Activated CD4-positive, alpha-beta T cell treated with anti-CD3 and anti-CD28 coated beads for 1 hour (primary cell): ENCODE data around the gene ADAMTSL5.
"Not testable (repeated sequence)": the region's sequence is repeated elsewhere in the genome, so short reads cannot be mapped to it uniquely, and the experiment has no call there.

Experiments used
- DNase-seq: peaks from one replicate; pipeline ENCODE4 v3.0.0-alpha.2; 2020

Gene ADAMTSL5

GRCh38 chr19:1529430-1529816, 16.6 kb upstream of the ADAMTSL5 start:
- DNase-seq = no peak

- DNase-seq = no peak
These were observed 16.0 kb upstream of the ADAMTSL5 start for GRCh38 chr19:1528596-1529429.

- no peak for DNase-seq
These were observed 15.0 kb upstream of the ADAMTSL5 start for GRCh38 chr19:1527650-1528309.

- DNase-seq = no peak
These were observed 14.3 kb upstream of the ADAMTSL5 start for GRCh38 chr19:1526979-1527649.

- DNase-seq = no peak
These were observed 13.4 kb upstream of the ADAMTSL5 start for GRCh38 chr19:1526066-1526778.

- DNase-seq = no peak
These were observed 12.5 kb upstream of the ADAMTSL5 start for GRCh38 chr19:1525343-1525742.

GRCh38 chr19:1524972-1525325, 12.1 kb upstream of the ADAMTSL5 start:
- DNase-seq = no peak

- no peak for DNase-seq
These were observed 11.6 kb upstream of the ADAMTSL5 start for GRCh38 chr19:1524287-1524971.

- no peak for DNase-seq
These were observed 10.8 kb upstream of the ADAMTSL5 start, which contains the start of gene PLK5 for GRCh38 chr19:1523412-1524286. Gene PLK5, plus strand, starts transcription at chr19:1524077. Its CDS starts 2,920 bp downstream, at chr19:1526997.

- no peak for DNase-seq
These were observed 10.0 kb upstream of the ADAMTSL5 start for GRCh38 chr19:1522838-1523237.

GRCh38 chr19:1522061-1522460, 9.2 kb upstream of the ADAMTSL5 start:
- DNase-seq = no peak

GRCh38 chr19:1521636-1522035, 8.8 kb upstream of the ADAMTSL5 start:
- DNase-seq = no peak

- DNase-seq = no peak
These were observed 7.5 kb upstream of the ADAMTSL5 start for GRCh38 chr19:1520203-1520780.

- not testable (repeated sequence) for DNase-seq
These were observed 7.0 kb upstream of the ADAMTSL5 start for GRCh38 chr19:1519802-1520201.

GRCh38 chr19:1518471-1518870, 5.7 kb upstream of the ADAMTSL5 start:
- DNase-seq = no peak

- DNase-seq = no peak
These were observed 3.6 kb upstream of the ADAMTSL5 start for GRCh38 chr19:1516395-1516753.

GRCh38 chr19:1514986-1515721, 2.3 kb upstream of the ADAMTSL5 start:
- no peak for DNase-seq

GRCh38 chr19:1514295-1514661, 1.5 kb upstream of the ADAMTSL5 start:
- no peak for DNase-seq

GRCh38 chr19:1513499-1514294, 878 bp upstream of the ADAMTSL5 start:
- DNase-seq = peak; percentile 58
